HepG2 (cell line): Measurements from ENCODE around the gene SNRNP25. TPM values are rescaled to one million over a fixed set of nuclear protein-coding genes. Genes with fewer than 3 reads are reported as not detected.

Experiments used
- ARID2 ChIP-seq: sonication (generic); formaldehyde crosslinking; IDR thresholded peaks from 2 replicates; pipeline ENCODE4 v1.8.1; 2022; ENCODE audit warnings: mild to moderate bottlenecking, missing genetic modification reagents, borderline replicate concordance
- GTF3A ChIP-seq: sonication (generic); formaldehyde crosslinking; conservative IDR thresholded peaks from 2 replicates; pipeline ENCODE4 v1.4.0; 2020; ENCODE audit warnings: mild to moderate bottlenecking, missing genetic modification reagents
- RAD21 ChIP-seq: fragments of 450-650 bp; formaldehyde crosslinking; IDR thresholded peaks from 2 replicates; pipeline ENCODE4 v1.5.0; 2020; ENCODE audit warnings: mild to moderate bottlenecking
- SALL2 ChIP-seq: sonication (generic); formaldehyde crosslinking; IDR thresholded peaks from 2 replicates; pipeline ENCODE4 v1.8.1; 2023; ENCODE audit warnings: mild to moderate bottlenecking, missing genetic modification reagents, inconsistent platforms
- ZNF12 ChIP-seq: sonication (generic); formaldehyde crosslinking; IDR thresholded peaks from 2 replicates; pipeline ENCODE4 v1.5.0; 2020; ENCODE audit warnings: missing genetic modification reagents
- ZNF251 ChIP-seq: sonication (generic); formaldehyde crosslinking; IDR thresholded peaks from 2 replicates; pipeline ENCODE4 v1.9.0; 2021; ENCODE audit warnings: mild to moderate bottlenecking, missing genetic modification reagents
- ZNF782 ChIP-seq: sonication (generic); formaldehyde crosslinking; IDR thresholded peaks from 2 replicates; pipeline ENCODE4 v1.4.0; 2020; ENCODE audit warnings: missing genetic modification reagents, mild to moderate bottlenecking, borderline replicate concordance
- ZSCAN12 ChIP-seq: sonication (generic); formaldehyde crosslinking; IDR thresholded peaks from 2 replicates; pipeline ENCODE4 v1.9.0; 2021; ENCODE audit warnings: mild to moderate bottlenecking, missing genetic modification reagents
- polyA plus RNA-seq, 8 experiments: library from polyadenylated mRNA; depleted of rRNA in 3 of 8; stranded (reverse) in 7 of 8; unstranded in 1 of 8; fragments of >200 nt; fragmentation: Illumina TruSeq in 4 of 8; extraction: Trizol in 4 of 8; gene quantifications; 2 replicates each; pipeline versions ENCODE4 v1.2.1 to v1.2.3, GENCODE V29; 2011 to 2016; ENCODE audit warnings: low read depth in 4 of 8, missing spikeins in 1 of 8, mixed read lengths in 1 of 8; ENCODE audit not compliant: insufficient read depth in 1 of 8
- total RNA-seq, 5 experiments: library from RNA; depleted of rRNA; stranded (reverse); fragments of >200 nt; fragmentation: Illumina TruSeq; extraction: Trizol; gene quantifications; 2 replicates each; pipeline ENCODE4 v1.2.3, GENCODE V29; 2016; ENCODE audit warnings: low read depth in 1 of 5
- TF ChIP-seq, protein P1 (sequence below): sonication (generic); formaldehyde crosslinking; IDR thresholded peaks from 2 replicates; pipeline ENCODE4 v1.9.0; 2021; ENCODE audit warnings: mild to moderate bottlenecking, missing genetic modification reagents
- TF ChIP-seq, protein P2 (sequence below): IDR thresholded peaks from 2 replicates; pipeline ENCODE4 v1.6.1; 2016
- TF ChIP-seq, protein P3 (sequence below): sonication (generic); formaldehyde crosslinking; IDR thresholded peaks from 2 replicates; pipeline ENCODE4 v1.4.0; 2020; ENCODE audit warnings: missing genetic modification reagents
- TF ChIP-seq, protein P4 (sequence below): IDR thresholded peaks from 2 replicates; pipeline ENCODE4 v1.6.1; 2016
- TF ChIP-seq, protein P5 (sequence below): sonication (generic); formaldehyde crosslinking; IDR thresholded peaks from 2 replicates; pipeline ENCODE4 v1.5.0; 2020; ENCODE audit warnings: mild to moderate bottlenecking, missing genetic modification reagents, borderline replicate concordance

Gene SNRNP25
- total and polyA plus RNA-seq, 2 of the 13 experiments (the other 11 are each of a cell fraction or from before 2014, with no cell fraction given) = 34.1 to 97.4 TPM

DNA sequence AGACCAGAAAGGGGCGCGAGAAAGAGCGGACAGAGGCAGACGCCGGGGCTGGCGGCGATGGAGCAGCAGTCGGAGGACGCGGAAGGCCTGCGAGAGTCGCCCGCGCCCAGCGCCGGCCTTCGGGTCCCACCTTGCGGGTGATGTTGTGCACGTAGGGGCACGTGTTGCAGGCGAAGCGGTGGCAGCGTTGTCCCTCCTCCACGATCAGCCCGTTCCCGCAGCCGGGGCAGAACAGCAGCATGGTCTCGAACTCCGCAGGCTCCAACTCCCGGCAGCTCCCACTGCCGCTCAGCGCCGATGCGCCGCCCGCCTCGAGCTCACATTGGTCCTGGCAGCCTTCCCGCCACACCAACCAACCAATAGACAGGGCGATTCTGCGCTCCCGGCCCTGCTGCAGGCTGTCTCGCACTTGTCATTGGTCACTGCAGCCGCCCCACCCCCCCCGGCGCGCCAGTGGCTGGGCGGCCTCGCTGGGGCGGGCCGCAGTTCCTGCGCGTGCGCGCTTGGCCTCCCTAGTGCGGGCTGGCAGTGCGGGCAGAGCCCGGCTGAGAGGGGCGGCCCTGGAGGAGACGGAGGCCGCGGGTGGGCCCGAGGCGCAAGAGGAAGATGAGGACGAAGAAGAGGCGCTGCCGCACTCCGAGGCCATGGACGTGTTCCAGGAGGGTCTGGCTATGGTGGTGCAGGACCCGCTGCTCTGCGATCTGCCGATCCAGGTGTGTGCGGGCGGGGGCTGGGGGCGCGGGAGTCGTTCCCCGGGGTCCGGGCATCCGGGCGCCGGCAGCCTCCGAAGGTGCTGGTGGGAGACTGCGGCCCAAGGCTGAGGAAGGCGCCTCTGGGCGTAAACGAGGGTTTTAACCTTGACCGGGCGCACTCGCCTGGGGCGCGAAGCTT is at the start of gene SNRNP25, which contains the start of gene POLR3K (continued):
- TF ChIP-seq ZNF12 (CRISPR knock-in tag) = no peak
- TF ChIP-seq ARID2 (CRISPR knock-in tag) = no peak; the same call in 1 of the 2 replicates
- TF ChIP-seq GTF3A (CRISPR knock-in tag) = no peak
- TF ChIP-seq, protein P1, sequence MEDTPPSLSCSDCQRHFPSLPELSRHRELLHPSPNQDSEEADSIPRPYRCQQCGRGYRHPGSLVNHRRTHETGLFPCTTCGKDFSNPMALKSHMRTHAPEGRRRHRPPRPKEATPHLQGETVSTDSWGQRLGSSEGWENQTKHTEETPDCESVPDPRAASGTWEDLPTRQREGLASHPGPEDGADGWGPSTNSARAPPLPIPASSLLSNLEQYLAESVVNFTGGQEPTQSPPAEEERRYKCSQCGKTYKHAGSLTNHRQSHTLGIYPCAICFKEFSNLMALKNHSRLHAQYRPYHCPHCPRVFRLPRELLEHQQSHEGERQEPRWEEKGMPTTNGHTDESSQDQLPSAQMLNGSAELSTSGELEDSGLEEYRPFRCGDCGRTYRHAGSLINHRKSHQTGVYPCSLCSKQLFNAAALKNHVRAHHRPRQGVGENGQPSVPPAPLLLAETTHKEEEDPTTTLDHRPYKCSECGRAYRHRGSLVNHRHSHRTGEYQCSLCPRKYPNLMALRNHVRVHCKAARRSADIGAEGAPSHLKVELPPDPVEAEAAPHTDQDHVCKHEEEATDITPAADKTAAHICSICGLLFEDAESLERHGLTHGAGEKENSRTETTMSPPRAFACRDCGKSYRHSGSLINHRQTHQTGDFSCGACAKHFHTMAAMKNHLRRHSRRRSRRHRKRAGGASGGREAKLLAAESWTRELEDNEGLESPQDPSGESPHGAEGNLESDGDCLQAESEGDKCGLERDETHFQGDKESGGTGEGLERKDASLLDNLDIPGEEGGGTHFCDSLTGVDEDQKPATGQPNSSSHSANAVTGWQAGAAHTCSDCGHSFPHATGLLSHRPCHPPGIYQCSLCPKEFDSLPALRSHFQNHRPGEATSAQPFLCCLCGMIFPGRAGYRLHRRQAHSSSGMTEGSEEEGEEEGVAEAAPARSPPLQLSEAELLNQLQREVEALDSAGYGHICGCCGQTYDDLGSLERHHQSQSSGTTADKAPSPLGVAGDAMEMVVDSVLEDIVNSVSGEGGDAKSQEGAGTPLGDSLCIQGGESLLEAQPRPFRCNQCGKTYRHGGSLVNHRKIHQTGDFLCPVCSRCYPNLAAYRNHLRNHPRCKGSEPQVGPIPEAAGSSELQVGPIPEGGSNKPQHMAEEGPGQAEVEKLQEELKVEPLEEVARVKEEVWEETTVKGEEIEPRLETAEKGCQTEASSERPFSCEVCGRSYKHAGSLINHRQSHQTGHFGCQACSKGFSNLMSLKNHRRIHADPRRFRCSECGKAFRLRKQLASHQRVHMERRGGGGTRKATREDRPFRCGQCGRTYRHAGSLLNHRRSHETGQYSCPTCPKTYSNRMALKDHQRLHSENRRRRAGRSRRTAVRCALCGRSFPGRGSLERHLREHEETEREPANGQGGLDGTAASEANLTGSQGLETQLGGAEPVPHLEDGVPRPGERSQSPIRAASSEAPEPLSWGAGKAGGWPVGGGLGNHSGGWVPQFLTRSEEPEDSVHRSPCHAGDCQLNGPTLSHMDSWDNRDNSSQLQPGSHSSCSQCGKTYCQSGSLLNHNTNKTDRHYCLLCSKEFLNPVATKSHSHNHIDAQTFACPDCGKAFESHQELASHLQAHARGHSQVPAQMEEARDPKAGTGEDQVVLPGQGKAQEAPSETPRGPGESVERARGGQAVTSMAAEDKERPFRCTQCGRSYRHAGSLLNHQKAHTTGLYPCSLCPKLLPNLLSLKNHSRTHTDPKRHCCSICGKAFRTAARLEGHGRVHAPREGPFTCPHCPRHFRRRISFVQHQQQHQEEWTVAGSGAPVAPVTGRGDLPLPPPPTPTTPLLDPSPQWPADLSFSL (CRISPR knock-in tag) = no peak
- TF ChIP-seq SALL2 = peak; percentile 91
- TF ChIP-seq ZNF251 (CRISPR knock-in tag) = 0 out of 2 replicates have a peak, but pooled peaks have one; percentile 82
- TF ChIP-seq, protein P2, sequence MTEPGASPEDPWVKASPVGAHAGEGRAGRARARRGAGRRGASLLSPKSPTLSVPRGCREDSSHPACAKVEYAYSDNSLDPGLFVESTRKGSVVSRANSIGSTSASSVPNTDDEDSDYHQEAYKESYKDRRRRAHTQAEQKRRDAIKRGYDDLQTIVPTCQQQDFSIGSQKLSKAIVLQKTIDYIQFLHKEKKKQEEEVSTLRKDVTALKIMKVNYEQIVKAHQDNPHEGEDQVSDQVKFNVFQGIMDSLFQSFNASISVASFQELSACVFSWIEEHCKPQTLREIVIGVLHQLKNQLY (CRISPR knock-in tag) = peak; percentile 49; the same call in 1 of the 2 replicates
- no peak; the same call in 1 of the 2 replicates for TF ChIP-seq ZNF782 (CRISPR knock-in tag)
- TF ChIP-seq, protein P3, sequence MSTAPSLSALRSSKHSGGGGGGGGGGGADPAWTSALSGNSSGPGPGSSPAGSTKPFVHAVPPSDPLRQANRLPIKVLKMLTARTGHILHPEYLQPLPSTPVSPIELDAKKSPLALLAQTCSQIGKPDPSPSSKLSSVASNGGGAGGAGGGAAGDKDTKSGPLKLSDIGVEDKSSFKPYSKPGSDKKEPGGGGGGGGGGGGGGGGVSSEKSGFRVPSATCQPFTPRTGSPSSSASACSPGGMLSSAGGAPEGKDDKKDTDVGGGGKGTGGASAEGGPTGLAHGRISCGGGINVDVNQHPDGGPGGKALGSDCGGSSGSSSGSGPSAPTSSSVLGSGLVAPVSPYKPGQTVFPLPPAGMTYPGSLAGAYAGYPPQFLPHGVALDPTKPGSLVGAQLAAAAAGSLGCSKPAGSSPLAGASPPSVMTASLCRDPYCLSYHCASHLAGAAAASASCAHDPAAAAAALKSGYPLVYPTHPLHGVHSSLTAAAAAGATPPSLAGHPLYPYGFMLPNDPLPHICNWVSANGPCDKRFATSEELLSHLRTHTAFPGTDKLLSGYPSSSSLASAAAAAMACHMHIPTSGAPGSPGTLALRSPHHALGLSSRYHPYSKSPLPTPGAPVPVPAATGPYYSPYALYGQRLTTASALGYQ (CRISPR knock-in tag) = no peak; the same call in 1 of the 2 replicates
- peak; percentile 57 for TF ChIP-seq RAD21 (CRISPR knock-in tag)
- TF ChIP-seq, protein P4, sequence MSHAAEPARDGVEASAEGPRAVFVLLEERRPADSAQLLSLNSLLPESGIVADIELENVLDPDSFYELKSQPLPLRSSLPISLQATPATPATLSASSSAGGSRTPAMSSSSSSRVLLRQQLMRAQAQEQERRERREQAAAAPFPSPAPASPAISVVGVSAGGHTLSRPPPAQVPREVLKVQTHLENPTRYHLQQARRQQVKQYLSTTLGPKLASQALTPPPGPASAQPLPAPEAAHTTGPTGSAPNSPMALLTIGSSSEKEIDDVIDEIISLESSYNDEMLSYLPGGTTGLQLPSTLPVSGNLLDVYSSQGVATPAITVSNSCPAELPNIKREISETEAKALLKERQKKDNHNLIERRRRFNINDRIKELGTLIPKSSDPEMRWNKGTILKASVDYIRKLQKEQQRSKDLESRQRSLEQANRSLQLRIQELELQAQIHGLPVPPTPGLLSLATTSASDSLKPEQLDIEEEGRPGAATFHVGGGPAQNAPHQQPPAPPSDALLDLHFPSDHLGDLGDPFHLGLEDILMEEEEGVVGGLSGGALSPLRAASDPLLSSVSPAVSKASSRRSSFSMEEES (CRISPR knock-in tag) = no peak; the same call in 1 of the 2 replicates
- TF ChIP-seq, protein P5, sequence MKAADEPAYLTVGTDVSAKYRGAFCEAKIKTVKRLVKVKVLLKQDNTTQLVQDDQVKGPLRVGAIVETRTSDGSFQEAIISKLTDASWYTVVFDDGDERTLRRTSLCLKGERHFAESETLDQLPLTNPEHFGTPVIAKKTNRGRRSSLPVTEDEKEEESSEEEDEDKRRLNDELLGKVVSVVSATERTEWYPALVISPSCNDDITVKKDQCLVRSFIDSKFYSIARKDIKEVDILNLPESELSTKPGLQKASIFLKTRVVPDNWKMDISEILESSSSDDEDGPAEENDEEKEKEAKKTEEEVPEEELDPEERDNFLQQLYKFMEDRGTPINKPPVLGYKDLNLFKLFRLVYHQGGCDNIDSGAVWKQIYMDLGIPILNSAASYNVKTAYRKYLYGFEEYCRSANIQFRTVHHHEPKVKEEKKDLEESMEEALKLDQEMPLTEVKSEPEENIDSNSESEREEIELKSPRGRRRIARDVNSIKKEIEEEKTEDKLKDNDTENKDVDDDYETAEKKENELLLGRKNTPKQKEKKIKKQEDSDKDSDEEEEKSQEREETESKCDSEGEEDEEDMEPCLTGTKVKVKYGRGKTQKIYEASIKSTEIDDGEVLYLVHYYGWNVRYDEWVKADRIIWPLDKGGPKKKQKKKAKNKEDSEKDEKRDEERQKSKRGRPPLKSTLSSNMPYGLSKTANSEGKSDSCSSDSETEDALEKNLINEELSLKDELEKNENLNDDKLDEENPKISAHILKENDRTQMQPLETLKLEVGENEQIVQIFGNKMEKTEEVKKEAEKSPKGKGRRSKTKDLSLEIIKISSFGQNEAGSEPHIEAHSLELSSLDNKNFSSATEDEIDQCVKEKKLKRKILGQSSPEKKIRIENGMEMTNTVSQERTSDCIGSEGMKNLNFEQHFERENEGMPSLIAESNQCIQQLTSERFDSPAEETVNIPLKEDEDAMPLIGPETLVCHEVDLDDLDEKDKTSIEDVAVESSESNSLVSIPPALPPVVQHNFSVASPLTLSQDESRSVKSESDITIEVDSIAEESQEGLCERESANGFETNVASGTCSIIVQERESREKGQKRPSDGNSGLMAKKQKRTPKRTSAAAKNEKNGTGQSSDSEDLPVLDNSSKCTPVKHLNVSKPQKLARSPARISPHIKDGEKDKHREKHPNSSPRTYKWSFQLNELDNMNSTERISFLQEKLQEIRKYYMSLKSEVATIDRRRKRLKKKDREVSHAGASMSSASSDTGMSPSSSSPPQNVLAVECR (CRISPR knock-in tag) = peak; percentile 93
- no peak for TF ChIP-seq ZSCAN12 (CRISPR knock-in tag)
